Upper lobe of left lung (tissue), 4 donors: ENCODE data around the gene DCTN2.

Experiments
- CTCF ChIP-seq, 6 experiments: fragments of 450-650 bp in 4 of 6; fragments of 200-600 bp in 2 of 6; sonication (generic) in 2 of 6; IDR thresholded peaks; one replicate each; pipeline ENCODE4 v1.5.1; 2016 to 2019; ENCODE audit warnings: antibody characterized with exemption in 6 of 6
- EP300 ChIP-seq, 4 donors: sonication (generic); formaldehyde crosslinking; IDR thresholded peaks; one replicate each; pipeline ENCODE4 v1.5.1; 2017; ENCODE audit warnings: antibody characterized with exemption in 4 of 4, control low read depth in 2 of 4
- POLR2A ChIP-seq, 4 donors: fragments of 450-650 bp; IDR thresholded peaks; one replicate each; pipeline ENCODE4 v1.5.1; 2016 to 2017; ENCODE audit warnings: antibody characterized with exemption in 4 of 4, mild to moderate bottlenecking in 2 of 4
- POLR2AphosphoS5 ChIP-seq, 2 donors: sonication (generic); formaldehyde crosslinking; IDR thresholded peaks; one replicate each; pipeline ENCODE4 v1.5.1; 2017; ENCODE audit warnings: antibody characterized with exemption in 2 of 2

GRCh38 chr12:57584690-57585089, 37.7 kb upstream of the DCTN2 start:
- no peak for TF ChIP-seq CTCF (IDR thresholded peaks at IDR 0.05)
- no peak for TF ChIP-seq POLR2AphosphoS5 (IDR thresholded peaks at IDR 0.05)
- no peak for TF ChIP-seq EP300 (IDR thresholded peaks at IDR 0.05)
- TF ChIP-seq POLR2A (IDR thresholded peaks at IDR 0.05) = no peak
